ENCODE results near the gene FAM174C.

FAM174C gene

GRCh38 chr19:1290703-1291651 is 15.6 kb downstream of the FAM174C start:
- H3K9ac ChIP-seq: no peak overlapping the region
- no peak overlapping the region for H3K27ac ChIP-seq
- no peaks in the 10 kb centered on the region for H3K9me3 ChIP-seq (ENCODE audit: control insufficient read depth, low read length)
- H3K4me2 ChIP-seq (ENCODE audit: low read length): no peak overlapping the region
- H3K27me3 ChIP-seq (ENCODE audit: control insufficient read depth, insufficient read depth, low read length): no peaks in the 10 kb centered on the region
- H3K4me1 ChIP-seq: peaks cover 7% of the 10 kb centered on the region
- no peak for TF ChIP-seq CTCF (IDR thresholded peaks at IDR 0.05)
- no peak overlapping the region for H3K4me3 ChIP-seq (ENCODE audit: low read depth, low read length)
- H3K36me3 ChIP-seq (ENCODE audit: control insufficient read depth, insufficient read depth, low read length): no peaks in the 10 kb centered on the region
- no peaks in the 10 kb centered on the region for H3K79me2 ChIP-seq
- H2AFZ ChIP-seq: no peak overlapping the region

GRCh38 chr19:1291761-1292418 is 16.6 kb downstream of the FAM174C start:
- TF ChIP-seq CTCF (IDR thresholded peaks at IDR 0.05): no peak
- Histone ChIP-seq H3K9me3 (ENCODE audit: control insufficient read depth, low read length) (no peaks in the 10 kb centered on the region), H2AFZ (no peak overlapping the region), H3K36me3 (ENCODE audit: control insufficient read depth, insufficient read depth, low read length) (no peaks in the 10 kb centered on the region), H3K79me2 (no peaks in the 10 kb centered on the region), H3K4me2 (ENCODE audit: low read length) (no peak overlapping the region), H3K27me3 (ENCODE audit: control insufficient read depth, insufficient read depth, low read length) (no peaks in the 10 kb centered on the region), H3K9ac (no peak overlapping the region), H3K4me3 (ENCODE audit: low read depth, low read length) (no peak overlapping the region), H3K27ac (no peak overlapping the region), H3K4me1 (peaks cover 7% of the 10 kb centered on the region)

GRCh38 chr19:1292419-1293151 is 17.3 kb downstream of the FAM174C start:
- H3K9me3 ChIP-seq (ENCODE audit: control insufficient read depth, low read length): no peaks in the 10 kb centered on the region
- H3K36me3 ChIP-seq (ENCODE audit: control insufficient read depth, insufficient read depth, low read length): no peaks in the 10 kb centered on the region
- H3K79me2 ChIP-seq: no peaks in the 10 kb centered on the region
- no peak overlapping the region for H3K9ac ChIP-seq
- no peak overlapping the region for H3K4me3 ChIP-seq (ENCODE audit: low read depth, low read length)
- H3K27me3 ChIP-seq (ENCODE audit: control insufficient read depth, insufficient read depth, low read length): no peaks in the 10 kb centered on the region
- no peak overlapping the region for H2AFZ ChIP-seq
- H3K4me1 ChIP-seq: peaks cover 7% of the 10 kb centered on the region
- no peak overlapping the region for H3K4me2 ChIP-seq (ENCODE audit: low read length)
- H3K27ac ChIP-seq: no peak overlapping the region
- no peak for TF ChIP-seq CTCF (IDR thresholded peaks at IDR 0.05)

GRCh38 chr19:1293782-1294604 is 18.7 kb downstream of the FAM174C start:
- Histone ChIP-seq H3K27me3 (ENCODE audit: control insufficient read depth, insufficient read depth, low read length) (no peaks in the 10 kb centered on the region), H3K36me3 (ENCODE audit: control insufficient read depth, insufficient read depth, low read length) (no peaks in the 10 kb centered on the region)
- TF ChIP-seq CTCF (IDR thresholded peaks at IDR 0.05): no peak

More at GRCh38 chr19:1293782-1294604, 18.7 kb downstream of the FAM174C start:
- Histone ChIP-seq H3K4me2 (ENCODE audit: low read length) (no peak overlapping the region), H3K79me2 (no peaks in the 10 kb centered on the region), H3K9me3 (ENCODE audit: control insufficient read depth, low read length) (no peaks in the 10 kb centered on the region), H2AFZ (no peak overlapping the region), H3K4me1 (peaks cover 4% of the 10 kb centered on the region), H3K4me3 (ENCODE audit: low read depth, low read length) (no peak overlapping the region), H3K27ac (no peak overlapping the region), H3K9ac (no peak overlapping the region)
